ENCODE data around the gene M6PR.
"Not testable (repeated sequence)": the region's sequence is repeated elsewhere in the genome, so short reads cannot be mapped to it uniquely, and the experiment has no call there.

Gene M6PR

DNA sequence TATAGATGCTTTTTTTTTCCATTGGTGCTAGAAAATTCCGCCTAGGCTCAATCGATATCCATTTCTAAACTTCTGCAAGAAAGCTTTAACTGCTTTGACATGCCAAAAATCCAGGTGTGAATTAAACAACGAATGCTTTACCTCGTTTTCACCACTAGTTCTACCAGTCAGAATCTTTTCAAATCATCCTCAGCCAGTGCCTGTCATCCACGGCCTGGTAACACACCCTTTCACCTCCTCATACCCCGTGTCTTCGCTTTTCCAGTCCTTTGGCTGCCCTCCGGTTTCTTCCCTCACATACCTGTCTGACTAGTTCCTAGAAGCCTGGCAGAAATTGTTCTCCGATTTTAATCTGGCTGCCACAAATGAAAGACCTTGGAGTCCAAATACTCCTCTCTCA, 36.5 kb downstream of the M6PR start:
- H3K4me3 ChIP-seq = no peak overlapping the region
- H3K27me3 ChIP-seq = no peaks in the 10 kb centered on the region
- no peak overlapping the region for H3K27ac ChIP-seq
- H3K9me3 ChIP-seq (replicated peaks in 1 of 11) = no peaks in the 10 kb centered on the region
- H4K20me1 ChIP-seq = peaks cover 0 to 4% (median 0%) of the 10 kb centered on the region in 11 experiments; a peak in 3 of 22 replicates
- H3K4me2 ChIP-seq = peak overlapping the region; percentile 68 to 91 (median 80); a peak in 19 of 22 replicates
- H3K4me1 ChIP-seq = peaks cover 28 to 59% (median 33%) of the 10 kb centered on the region in 10 experiments
- no peak for TF ChIP-seq Cebpa-rat (IDR thresholded peaks at IDR 0.05)
- H3K9ac ChIP-seq = peak overlapping the region in 2 of 11 experiments; percentile 65 to 81; a peak in 2 of 22 replicates
- H3K36me3 ChIP-seq = peaks cover 0 to 9% (median 4%) of the 10 kb centered on the region in 11 experiments; a peak in 6 of 22 replicates

DNA sequence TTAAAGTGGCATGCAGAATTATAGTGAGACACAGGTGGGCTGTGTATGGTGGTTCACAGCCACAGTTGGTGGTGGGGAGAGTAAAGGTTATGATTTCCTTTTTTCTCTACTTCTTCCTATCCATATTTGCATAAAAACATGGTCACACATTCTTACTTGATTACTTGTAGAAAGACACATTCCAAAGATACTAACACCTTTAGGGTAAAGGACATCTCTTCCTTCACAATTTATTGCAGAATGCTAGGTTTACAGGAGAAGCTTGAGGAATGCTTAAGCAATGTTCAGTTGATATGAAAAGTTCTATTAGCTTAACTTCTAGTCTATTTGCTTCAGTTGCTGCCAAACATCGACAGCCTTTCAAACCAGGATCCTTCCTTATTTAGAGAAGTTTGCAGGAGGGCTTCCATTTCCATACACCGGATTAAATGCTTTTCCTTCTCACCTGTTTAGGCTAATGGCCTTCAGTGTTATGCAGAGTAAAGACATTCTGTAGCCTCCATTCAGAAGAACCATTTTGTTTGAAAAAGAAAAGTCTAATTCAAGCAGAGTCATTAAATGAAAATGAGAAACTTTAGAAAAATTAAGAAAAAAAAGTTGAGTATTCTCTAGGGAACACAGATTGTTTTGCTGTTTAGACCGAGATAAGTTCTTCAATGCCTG, 37.7 kb downstream of the M6PR start:
- H3K4me3 ChIP-seq = no peak overlapping the region
- no peaks in the 10 kb centered on the region for H3K27me3 ChIP-seq
- H3K9me3 ChIP-seq (replicated peaks in 1 of 11) = no peaks in the 10 kb centered on the region
- H3K36me3 ChIP-seq = no peaks in the 10 kb centered on the region
- no peak overlapping the region for H3K9ac ChIP-seq
- peak overlapping the region in 2 of 11 experiments; percentile 34 to 36; a peak in 2 of 22 replicates for H3K4me2 ChIP-seq
- peaks cover 0 to 4% (median 0%) of the 10 kb centered on the region in 11 experiments; a peak in 3 of 22 replicates for H4K20me1 ChIP-seq
- peaks cover 28 to 59% (median 34%) of the 10 kb centered on the region in 10 experiments for H3K4me1 ChIP-seq
- TF ChIP-seq Cebpa-rat (IDR thresholded peaks at IDR 0.05) = no peak
- no peak overlapping the region for H3K27ac ChIP-seq

- H3K4me3 ChIP-seq = no peak overlapping the region
- H3K27me3 ChIP-seq = no peaks in the 10 kb centered on the region
- no peaks in the 10 kb centered on the region for H4K20me1 ChIP-seq
- no peak overlapping the region for H3K27ac ChIP-seq
- H3K4me1 ChIP-seq = peaks cover 17 to 62% (median 21%) of the 10 kb centered on the region in 10 experiments
- H3K9ac ChIP-seq = no peak overlapping the region
- TF ChIP-seq Cebpa-rat (IDR thresholded peaks at IDR 0.05) = no peak
- no peak overlapping the region for H3K4me2 ChIP-seq
- no peaks in the 10 kb centered on the region for H3K36me3 ChIP-seq
- H3K9me3 ChIP-seq (replicated peaks in 1 of 11) = no peaks in the 10 kb centered on the region
Measured at GRCh38 chr12:8909752-8910151, 39.7 kb downstream of the M6PR start.

DNA sequence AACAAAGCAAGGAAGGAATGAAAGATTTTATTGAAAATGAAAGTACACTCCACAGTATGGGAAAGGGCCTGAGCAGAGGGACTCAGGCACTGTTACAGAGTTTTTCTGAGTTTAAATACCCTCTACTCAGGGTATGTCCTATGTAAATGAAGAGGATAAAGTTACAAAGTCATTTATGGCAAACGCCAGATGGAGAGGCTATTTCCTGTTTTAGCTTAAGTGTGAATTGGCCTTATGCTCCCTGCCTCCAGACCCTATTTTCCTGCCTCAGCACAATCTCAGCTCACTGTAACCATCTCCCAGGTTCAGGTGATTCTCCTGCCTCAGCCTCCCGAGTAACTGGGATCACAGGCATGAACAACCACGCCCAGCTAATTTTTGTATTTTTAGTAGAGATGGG, 41.9 kb downstream of the M6PR start:
- Histone ChIP-seq H4K20me1 (no peaks in the 10 kb centered on the region), H3K9me3 (replicated peaks in 1 of 11) (peaks cover 0 to 17% (median 4%) of the 10 kb centered on the region in 11 experiments; a peak in 12 of 22 replicates), H3K27me3 (no peaks in the 10 kb centered on the region), H3K9ac (no peak overlapping the region), H3K36me3 (no peaks in the 10 kb centered on the region), H3K27ac (0 out of 22 replicates have a peak overlapping the region, but pooled peaks of 1 of the 11 experiments have one; percentile 8), H3K4me3 (no peak overlapping the region), H3K4me1 (peaks cover 7 to 68% (median 16%) of the 10 kb centered on the region in 10 experiments; a peak in 14 of 20 replicates), H3K4me2 (peak overlapping the region in 3 of 11 experiments; percentile 31 to 78 (median 73); a peak in 5 of 22 replicates)
- no peak for TF ChIP-seq Cebpa-rat (IDR thresholded peaks at IDR 0.05)

- Histone ChIP-seq H3K4me2 (peak overlapping the region in 2 of 11 experiments; percentile 73 to 78; a peak in 4 of 22 replicates), H3K9ac (no peak overlapping the region), H3K4me1 (peaks cover 7 to 68% (median 16%) of the 10 kb centered on the region in 10 experiments; a peak in 14 of 20 replicates), H3K36me3 (no peaks in the 10 kb centered on the region), H3K27ac (no peak overlapping the region), H3K9me3 (replicated peaks in 1 of 11) (peaks cover 3 to 26% (median 12%) of the 10 kb centered on the region in 11 experiments; a peak in 18 of 22 replicates), H3K4me3 (no peak overlapping the region), H3K27me3 (no peaks in the 10 kb centered on the region), H4K20me1 (no peaks in the 10 kb centered on the region)
- no peak for TF ChIP-seq Cebpa-rat (IDR thresholded peaks at IDR 0.05)
Measured at GRCh38 chr12:8906266-8907180, 42.9 kb downstream of the M6PR start.

- H4K20me1 ChIP-seq = no peaks in the 10 kb centered on the region
- no peak overlapping the region for H3K9ac ChIP-seq
- H3K4me3 ChIP-seq = no peak overlapping the region
- no peaks in the 10 kb centered on the region for H3K36me3 ChIP-seq
- H3K27ac ChIP-seq = no peak overlapping the region
- TF ChIP-seq Cebpa-rat (IDR thresholded peaks at IDR 0.05) = no peak
- peaks cover 12 to 36% (median 20%) of the 10 kb centered on the region in 11 experiments for H3K9me3 ChIP-seq (replicated peaks in 1 of 11)
- H3K4me1 ChIP-seq = peaks cover 7 to 63% (median 15%) of the 10 kb centered on the region in 10 experiments; a peak in 14 of 20 replicates
- no peaks in the 10 kb centered on the region for H3K27me3 ChIP-seq
- H3K4me2 ChIP-seq = peak overlapping the region in 3 of 11 experiments; percentile 56 to 78 (median 73); a peak in 5 of 22 replicates
Measured at GRCh38 chr12:8905546-8905945, 43.9 kb downstream of the M6PR start.

DNA sequence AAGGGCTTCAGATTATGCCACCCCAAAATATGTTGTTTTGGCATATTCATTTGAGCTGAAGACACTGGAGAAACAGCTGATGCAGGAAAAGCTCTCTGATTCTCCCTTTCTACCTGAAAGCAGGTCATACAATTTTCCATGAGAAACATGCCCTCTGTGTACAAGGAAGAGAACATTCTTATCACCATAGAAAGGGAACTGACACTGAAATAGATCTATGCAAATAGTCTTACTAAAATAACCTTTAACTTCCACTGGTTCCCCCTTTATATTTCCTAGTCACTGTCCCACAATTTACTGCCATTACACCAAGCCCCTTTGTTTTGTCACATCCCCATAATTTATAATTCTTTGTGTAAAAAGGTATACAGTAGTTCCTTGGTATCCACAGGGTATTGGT, 44.8 kb downstream of the M6PR start:
- TF ChIP-seq Cebpa-rat (IDR thresholded peaks at IDR 0.05) = no peak
- Histone ChIP-seq H4K20me1 (no peaks in the 10 kb centered on the region), H3K4me1 (peaks cover 7 to 64% (median 15%) of the 10 kb centered on the region in 10 experiments; a peak in 15 of 20 replicates), H3K9me3 (replicated peaks in 1 of 11) (peaks cover 16 to 45% (median 27%) of the 10 kb centered on the region in 11 experiments), H3K9ac (peak overlapping the region in 2 of 11 experiments; percentile 13 to 19; a peak in 2 of 22 replicates), H3K4me2 (peak overlapping the region in 9 of 11 experiments; percentile 9 to 78 (median 21); a peak in 12 of 22 replicates), H3K4me3 (no peak overlapping the region), H3K27me3 (no peaks in the 10 kb centered on the region), H3K27ac (peak overlapping the region in 3 of 11 experiments; percentile 62 to 88 (median 76); a peak in 5 of 22 replicates), H3K36me3 (no peaks in the 10 kb centered on the region)

- Histone ChIP-seq H3K27me3 (no peaks in the 10 kb centered on the region), H3K4me1 (peaks cover 7 to 74% (median 16%) of the 10 kb centered on the region in 10 experiments; a peak in 15 of 20 replicates), H3K4me3 (0 out of 20 replicates have a peak overlapping the region, but pooled peaks of 1 of the 10 experiments have one; percentile 6), H3K36me3 (no peaks in the 10 kb centered on the region), H3K9ac (peak overlapping the region in 1 of 11 experiments; percentile 73; a peak in 1 of 22 replicates), H3K27ac (peak overlapping the region in 3 of 11 experiments; percentile 76 to 89 (median 88); a peak in 6 of 22 replicates), H3K9me3 (replicated peaks in 1 of 11) (peaks cover 16 to 55% (median 30%) of the 10 kb centered on the region in 11 experiments), H4K20me1 (no peaks in the 10 kb centered on the region), H3K4me2 (peak overlapping the region in 3 of 11 experiments; percentile 56 to 78 (median 73); a peak in 6 of 22 replicates)
- no peak for TF ChIP-seq Cebpa-rat (IDR thresholded peaks at IDR 0.05)
Measured at GRCh38 chr12:8903646-8904045, 45.8 kb downstream of the M6PR start.

DNA sequence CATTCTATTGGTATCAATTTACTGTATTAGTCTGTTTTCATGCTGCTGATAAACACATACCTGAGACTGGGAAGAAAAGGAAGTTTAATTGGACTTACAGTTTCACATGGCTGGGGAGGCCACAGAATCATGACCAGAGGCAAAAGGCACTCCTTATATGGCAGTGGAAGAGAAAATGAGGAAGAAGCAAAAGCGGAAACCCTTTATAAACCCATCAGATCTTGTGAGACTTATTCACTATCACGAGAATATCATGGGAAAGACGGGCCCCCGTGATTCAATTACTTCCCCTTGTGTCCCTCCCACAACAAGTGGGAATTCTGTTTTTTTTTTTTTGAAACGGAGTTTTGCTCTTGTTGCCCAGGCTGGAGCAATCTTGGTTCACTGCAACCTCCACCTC, 46.7 kb downstream of the M6PR start:
- H3K4me2 ChIP-seq = peak overlapping the region in 5 of 11 experiments; percentile 21 to 78 (median 56); a peak in 10 of 22 replicates
- H3K9ac ChIP-seq = peak overlapping the region in 2 of 11 experiments; percentile 65 to 73; a peak in 4 of 22 replicates
- H3K27ac ChIP-seq = peak overlapping the region in 4 of 11 experiments; percentile 24 to 89 (median 82); a peak in 7 of 22 replicates

More for the DNA sequence above, 46.7 kb downstream of the M6PR start:
- H3K4me3 ChIP-seq = 0 out of 20 replicates have a peak overlapping the region, but pooled peaks of 1 of the 10 experiments have one; percentile 6
- H4K20me1 ChIP-seq, H3K36me3 ChIP-seq, H3K27me3 ChIP-seq: not testable (repeated sequence)
- H3K4me1 ChIP-seq = peaks cover 7 to 82% (median 16%) of the 10 kb centered on the region in 10 experiments; a peak in 15 of 20 replicates
- H3K9me3 ChIP-seq (replicated peaks in 1 of 11) = peaks cover 16 to 64% (median 30%) of the 10 kb centered on the region in 11 experiments
